OCI-LY7 (cell line): ENCODE results near the gene ASB2. TPM values are rescaled to one million over a fixed set of nuclear protein-coding genes. Genes with fewer than 3 reads are reported as not detected.

Source experiments
- BruUV-seq: library from RNA; stranded (reverse); fragments of 400-500 nt; replicated peaks from 2 replicates; lab custom pipeline; 2021; lab: Mats Ljungman, UMichigan
- CTCF ChIA-PET: fragments of 300-600 bp; sonication (Branson Sonifier 250); formaldehyde crosslinking; loops from one replicate; lab custom pipeline; 2022; ENCODE audit warnings: antibody characterized with exemption; ENCODE audit not compliant: unreplicated experiment; lab: Charles Lee
- POLR2A ChIA-PET: fragments of 300-600 bp; sonication (Branson Sonifier 250); formaldehyde crosslinking; loops from one replicate; lab custom pipeline; 2022; ENCODE audit warnings: antibody characterized with exemption; lab: Charles Lee
- DNase-seq: peaks from one replicate; pipeline ENCODE4 v3.0.0-alpha.2; 2015; ENCODE audit warnings: low spot score
- H2AFZ ChIP-seq: fragments of 200-600 bp; sonication (generic), shearing (Covaris generic); 2 replicates; pipeline ENCODE4 v1.6.1; 2014; ENCODE audit warnings: mild to moderate bottlenecking, antibody characterized with exemption, low read length, moderate library complexity
- H3K27ac ChIP-seq: fragments of 200-600 bp; sonication (generic); 2 replicates; pipeline ENCODE4 v1.5.1; 2014; ENCODE audit warnings: mixed run types, low read depth, mild to moderate bottlenecking, moderate library complexity, low read length, inconsistent platforms; ENCODE audit not compliant: poor library complexity, severe bottlenecking
- H3K36me3 ChIP-seq: fragments of 200-600 bp; sonication (generic); 2 replicates; pipeline ENCODE4 v1.6.1; 2014; ENCODE audit warnings: mild to moderate bottlenecking, antibody characterized with exemption, low read length, moderate library complexity, mixed read lengths; ENCODE audit not compliant: insufficient read depth
- H3K4me1 ChIP-seq: fragments of 200-600 bp; sonication (generic); 2 replicates; pipeline ENCODE4 v1.5.1; 2014; ENCODE audit warnings: mild to moderate bottlenecking, low read length; ENCODE audit not compliant: insufficient read depth, poor library complexity, severe bottlenecking
- H3K4me2 ChIP-seq: fragments of 200-600 bp; sonication (generic); 2 replicates; pipeline ENCODE4 v1.6.1; 2014; ENCODE audit warnings: mild to moderate bottlenecking, low read length
- H3K4me3 ChIP-seq: fragments of 200-600 bp; sonication (generic); 2 replicates; pipeline ENCODE4 v1.5.1; 2014; ENCODE audit warnings: mild to moderate bottlenecking, low read depth, low read length; ENCODE audit not compliant: poor library complexity, severe bottlenecking
- H3K79me2 ChIP-seq: fragments of 200-600 bp; sonication (generic); 2 replicates; pipeline ENCODE4 v1.6.1; 2016; ENCODE audit warnings: low read depth, mild to moderate bottlenecking, low read length, moderate library complexity, mixed read lengths; ENCODE audit not compliant: insufficient read depth
- H3K9me2 ChIP-seq: fragments of 200-600 bp; sonication (generic); 2 replicates; pipeline ENCODE4 v1.6.1; 2016; ENCODE audit warnings: mild to moderate bottlenecking, low read length, mixed read lengths; ENCODE audit not compliant: insufficient read depth
- H3K9me3 ChIP-seq: fragments of 200-600 bp; sonication (generic); 2 replicates; pipeline ENCODE4 v1.6.1; 2014; ENCODE audit warnings: mild to moderate bottlenecking, mixed run types, low read length, mixed read lengths
- H4K20me1 ChIP-seq: fragments of 200-600 bp; sonication (generic); 2 replicates; pipeline ENCODE4 v1.6.1; 2014; ENCODE audit warnings: mild to moderate bottlenecking, antibody characterized with exemption, low read length, moderate library complexity, mixed read lengths; ENCODE audit not compliant: insufficient read depth
- CTCF ChIP-seq: fragments of 200-600 bp; sonication (generic); conservative IDR thresholded peaks from 2 replicates; pipeline ENCODE4 v1.5.1; 2014; ENCODE audit warnings: mild to moderate bottlenecking, antibody characterized with exemption, low read length, moderate library complexity, mixed read lengths
- EZH2phosphoT487 ChIP-seq: fragments of 200-600 bp; sonication (generic); IDR thresholded peaks from 2 replicates; pipeline ENCODE4 v1.6.1; 2018; ENCODE audit warnings: low read depth, borderline replicate concordance, mild to moderate bottlenecking, mixed run types, antibody characterized with exemption, low read length, moderate library complexity, mixed read lengths
- intact Hi-C: fragments of 100-400 bp; cut with micrococcal nuclease; formaldehyde crosslinking; loops from one replicate; pipeline ENCODE4 v1.10.0; 2022; ENCODE audit not compliant: unreplicated experiment
- total RNA-seq, 2 experiments: library from RNA; depleted of rRNA in 1 of 2; stranded (reverse); fragments of >200 nt in 1 of 2; shearing (Covaris generic) in 1 of 2; gene quantifications; 2 replicates each; pipeline ENCODE4 v1.2.3, GENCODE V29; 2014 to 2022

Gene ASB2
- total RNA-seq, 2 experiments from 2014 or later = 21.7 to 23.6 TPM

- H3K36me3 ChIP-seq = no peaks in the 10 kb centered on the region
- intact Hi-C loops = no loop called here
- no peak for TF ChIP-seq CTCF
- no peak for TF ChIP-seq EZH2phosphoT487
- H3K4me3 ChIP-seq = no peak overlapping the region
- POLR2A ChIA-PET = no interaction called here
- H4K20me1 ChIP-seq = no peaks in the 10 kb centered on the region
- no peak overlapping the region for H3K27ac ChIP-seq
- no TSS peak for BruUV-seq
- H3K9me3 ChIP-seq = no peaks in the 10 kb centered on the region
- H3K4me2 ChIP-seq = no peak overlapping the region
- no peaks in the 10 kb centered on the region for H3K9me2 ChIP-seq
- DNase-seq = no peak
- no peaks in the 10 kb centered on the region for H3K79me2 ChIP-seq
- CTCF ChIA-PET = no interaction called here
- no peak overlapping the region for H2AFZ ChIP-seq
- peaks cover 13% of the 10 kb centered on the region for H3K4me1 ChIP-seq
Measured at GRCh38 chr14:94015223-94015622, 38.9 kb upstream of the ASB2 start.

- no peak overlapping the region for H3K4me2 ChIP-seq
- H3K9me2 ChIP-seq = no peaks in the 10 kb centered on the region
- H3K4me3 ChIP-seq = no peak overlapping the region
- no peaks in the 10 kb centered on the region for H4K20me1 ChIP-seq
- no peak for DNase-seq
- no peaks in the 10 kb centered on the region for H3K36me3 ChIP-seq
- no peaks in the 10 kb centered on the region for H3K79me2 ChIP-seq
- no peaks in the 10 kb centered on the region for H3K9me3 ChIP-seq
- H3K27ac ChIP-seq = no peak overlapping the region
- TF ChIP-seq CTCF = no peak
- TF ChIP-seq EZH2phosphoT487 = no peak
- POLR2A ChIA-PET = no interaction called here
- H3K4me1 ChIP-seq = peaks cover 13% of the 10 kb centered on the region
- no TSS peak for BruUV-seq
- H2AFZ ChIP-seq = no peak overlapping the region
- CTCF ChIA-PET = no interaction called here
- intact Hi-C loops = no loop called here
Measured at GRCh38 chr14:94014382-94014781, 38.0 kb upstream of the ASB2 start.

GRCh38 chr14:94011795-94012194 lies 35.4 kb upstream of the ASB2 start:
- DNase-seq = peak; percentile 18
- no peaks in the 10 kb centered on the region for H3K79me2 ChIP-seq
- ChIA-PET CTCF (interaction anchor here (0.8 to 1.5 kb wide), 2 partner anchors 12 to 76 kb away, joined by 3 to 7 read pairs; no protein-coding TSS in a partner anchor), POLR2A (interaction anchor here (0.6 to 1.3 kb wide), 3 partner anchors 65 to 163 kb away, joined by 3 to 5 read pairs (median 3); no protein-coding TSS in a partner anchor)
- H2AFZ ChIP-seq = no peak overlapping the region
- H3K4me3 ChIP-seq = peak overlapping the region; percentile 4
- no TSS peak for BruUV-seq
- H4K20me1 ChIP-seq = no peaks in the 10 kb centered on the region
- H3K4me2 ChIP-seq = peak overlapping the region; percentile 26
- no peaks in the 10 kb centered on the region for H3K9me3 ChIP-seq
- intact Hi-C loops = no loop called here
- H3K36me3 ChIP-seq = no peaks in the 10 kb centered on the region
- H3K4me1 ChIP-seq = peaks cover 13% of the 10 kb centered on the region
- no peak for TF ChIP-seq EZH2phosphoT487
- TF ChIP-seq CTCF = no peak
- H3K9me2 ChIP-seq = no peaks in the 10 kb centered on the region
- no peak overlapping the region for H3K27ac ChIP-seq
